BLaER1 treated with 17β-estradiol and CSF1 and Interleukin-3, amounts not matched to agents 10 nM and 100 nM (cell line): ENCODE measurements around the gene FSTL4.

Experiments
- H3K27ac ChIP-seq, 11 experiments: shearing (Covaris generic); formaldehyde crosslinking; 2 replicates each; pipeline ENCODE4 v1.8.1; 2022
- H3K27me3 ChIP-seq, 11 experiments: shearing (Covaris generic); formaldehyde crosslinking; 2 replicates each; pipeline ENCODE4 v1.8.1; 2022
- H3K36me3 ChIP-seq, 11 experiments: shearing (Covaris generic); formaldehyde crosslinking; 2 replicates each; pipeline ENCODE4 v1.8.1; 2022
- H3K4me1 ChIP-seq, 10 experiments: shearing (Covaris generic); formaldehyde crosslinking; 2 replicates each; pipeline ENCODE4 v1.8.1; 2022
- H3K4me2 ChIP-seq, 11 experiments: shearing (Covaris generic); formaldehyde crosslinking; 2 replicates each; pipeline ENCODE4 v1.8.1; 2022
- H3K4me3 ChIP-seq, 10 experiments: shearing (Covaris generic); formaldehyde crosslinking; 2 replicates each; pipeline ENCODE4 v1.8.1; 2022
- H3K9ac ChIP-seq, 11 experiments: shearing (Covaris generic); formaldehyde crosslinking; 2 replicates each; pipeline ENCODE4 v1.8.1; 2022
- H3K9me3 ChIP-seq, 11 experiments: shearing (Covaris generic); formaldehyde crosslinking; replicated peaks in 1 of 11; 2 replicates each; pipeline ENCODE4 v1.8.1; 2022
- H4K20me1 ChIP-seq, 11 experiments: shearing (Covaris generic); formaldehyde crosslinking; 2 replicates each; pipeline ENCODE4 v1.8.1; 2022
- Cebpa-rat ChIP-seq, 11 experiments: shearing (Covaris generic); IDR thresholded peaks; 2 replicates each; pipeline ENCODE4 v1.8.1; 2022

Gene FSTL4

GRCh38 chr5:133266527-133266878 is 345.8 kb downstream of the FSTL4 start:
- no peak overlapping the region for H3K4me3 ChIP-seq
- H3K4me1 ChIP-seq: peaks cover 12 to 74% (median 64%) of the 10 kb centered on the region in 10 experiments
- H3K4me2 ChIP-seq: peak overlapping the region; percentile 39 to 88 (median 64); a peak in 21 of 22 replicates
- H3K9ac ChIP-seq: peak overlapping the region in 8 of 11 experiments; percentile 8 to 52 (median 30); a peak in 10 of 22 replicates
- TF ChIP-seq Cebpa-rat (IDR thresholded peaks at IDR 0.05): no peak
- H4K20me1 ChIP-seq: no peaks in the 10 kb centered on the region
- H3K27me3 ChIP-seq: no peaks in the 10 kb centered on the region
- no peaks in the 10 kb centered on the region for H3K9me3 ChIP-seq
- H3K36me3 ChIP-seq: no peaks in the 10 kb centered on the region
- peak overlapping the region in 7 of 11 experiments; percentile 34 to 72 (median 65); a peak in 11 of 22 replicates for H3K27ac ChIP-seq

GRCh38 chr5:133265720-133266526 is 346.4 kb downstream of the FSTL4 start:
- peaks cover 12 to 74% (median 64%) of the 10 kb centered on the region in 10 experiments for H3K4me1 ChIP-seq
- no peaks in the 10 kb centered on the region for H3K27me3 ChIP-seq
- H3K9ac ChIP-seq: peak overlapping the region in 8 of 11 experiments; percentile 8 to 52 (median 30); a peak in 9 of 22 replicates
- H4K20me1 ChIP-seq: no peaks in the 10 kb centered on the region
- H3K9me3 ChIP-seq: no peaks in the 10 kb centered on the region
- peak overlapping the region in 9 of 11 experiments; percentile 34 to 72 (median 61); a peak in 15 of 22 replicates for H3K27ac ChIP-seq
- H3K4me2 ChIP-seq: peak overlapping the region; percentile 39 to 88 (median 64)
- no peak for TF ChIP-seq Cebpa-rat (IDR thresholded peaks at IDR 0.05)
- no peak overlapping the region for H3K4me3 ChIP-seq
- no peaks in the 10 kb centered on the region for H3K36me3 ChIP-seq

- no peak for TF ChIP-seq Cebpa-rat (IDR thresholded peaks at IDR 0.05)
- Histone ChIP-seq H3K9me3 (no peaks in the 10 kb centered on the region), H3K27me3 (no peaks in the 10 kb centered on the region), H3K4me3 (no peak overlapping the region), H4K20me1 (no peaks in the 10 kb centered on the region), H3K9ac (no peak overlapping the region), H3K27ac (peak overlapping the region in 4 of 11 experiments; percentile 60 to 72 (median 65); a peak in 6 of 22 replicates), H3K36me3 (no peaks in the 10 kb centered on the region), H3K4me2 (peak overlapping the region in 6 of 11 experiments; percentile 64 to 88 (median 74); a peak in 11 of 22 replicates), H3K4me1 (peaks cover 16 to 75% (median 65%) of the 10 kb centered on the region in 10 experiments)
Observed at GRCh38 chr5:133265257-133265656, 347.1 kb downstream of the FSTL4 start.

- Histone ChIP-seq H3K27ac (no peak overlapping the region), H3K4me1 (peaks cover 28 to 100% (median 91%) of the 10 kb centered on the region in 10 experiments), H3K9me3 (no peaks in the 10 kb centered on the region), H3K36me3 (no peaks in the 10 kb centered on the region), H3K27me3 (peaks cover 0 to 5% (median 0%) of the 10 kb centered on the region in 11 experiments; a peak in 1 of 22 replicates), H3K9ac (no peak overlapping the region), H3K4me2 (peak overlapping the region in 8 of 11 experiments; percentile 18 to 88 (median 64); a peak in 12 of 22 replicates), H3K4me3 (no peak overlapping the region), H4K20me1 (no peaks in the 10 kb centered on the region)
- TF ChIP-seq Cebpa-rat (IDR thresholded peaks at IDR 0.05): no peak
Observed at GRCh38 chr5:133262690-133263089, 349.7 kb downstream of the FSTL4 start.

- H3K4me3 ChIP-seq: no peak overlapping the region
- H3K9me3 ChIP-seq: no peaks in the 10 kb centered on the region
- no peaks in the 10 kb centered on the region for H3K36me3 ChIP-seq
- H3K27ac ChIP-seq: no peak overlapping the region
- no peaks in the 10 kb centered on the region for H4K20me1 ChIP-seq
- H3K27me3 ChIP-seq: peaks cover 0 to 5% (median 0%) of the 10 kb centered on the region in 11 experiments; a peak in 1 of 22 replicates
- peaks cover 28 to 100% (median 95%) of the 10 kb centered on the region in 10 experiments for H3K4me1 ChIP-seq
- H3K9ac ChIP-seq: no peak overlapping the region
- TF ChIP-seq Cebpa-rat (IDR thresholded peaks at IDR 0.05): no peak
- H3K4me2 ChIP-seq: peak overlapping the region in 6 of 11 experiments; percentile 18 to 88 (median 74); a peak in 11 of 22 replicates
Observed at GRCh38 chr5:133261993-133262392, 350.3 kb downstream of the FSTL4 start.

GRCh38 chr5:133260715-133261114 is 351.6 kb downstream of the FSTL4 start:
- no peaks in the 10 kb centered on the region for H3K36me3 ChIP-seq
- peak overlapping the region in 10 of 11 experiments; percentile 34 to 88 (median 76); a peak in 19 of 22 replicates for H3K4me2 ChIP-seq
- peaks cover 17 to 100% (median 92%) of the 10 kb centered on the region in 10 experiments; a peak in 19 of 20 replicates for H3K4me1 ChIP-seq
- no peak for TF ChIP-seq Cebpa-rat (IDR thresholded peaks at IDR 0.05)
- H3K27ac ChIP-seq: peak overlapping the region in 6 of 11 experiments; percentile 21 to 53 (median 46); a peak in 9 of 22 replicates
- H4K20me1 ChIP-seq: no peaks in the 10 kb centered on the region
- no peak overlapping the region for H3K4me3 ChIP-seq
- H3K9me3 ChIP-seq: no peaks in the 10 kb centered on the region
- peaks cover 0 to 5% (median 0%) of the 10 kb centered on the region in 11 experiments; a peak in 1 of 22 replicates for H3K27me3 ChIP-seq
- peak overlapping the region in 5 of 11 experiments; percentile 2 to 56 (median 8); a peak in 5 of 22 replicates for H3K9ac ChIP-seq

GRCh38 chr5:133259199-133259997 is 352.9 kb downstream of the FSTL4 start:
- Histone ChIP-seq H4K20me1 (no peaks in the 10 kb centered on the region), H3K9ac (peak overlapping the region in 4 of 11 experiments; percentile 4 to 56 (median 34); a peak in 6 of 22 replicates), H3K9me3 (no peaks in the 10 kb centered on the region), H3K27ac (peak overlapping the region in 6 of 11 experiments; percentile 2 to 53 (median 46); a peak in 9 of 22 replicates), H3K27me3 (peaks cover 0 to 5% (median 0%) of the 10 kb centered on the region in 11 experiments; a peak in 1 of 22 replicates), H3K4me2 (peak overlapping the region; percentile 20 to 88 (median 75); a peak in 20 of 22 replicates), H3K4me3 (0 out of 20 replicates have a peak overlapping the region, but pooled peaks of 1 of the 10 experiments have one; percentile 9), H3K4me1 (peaks cover 15 to 100% (median 88%) of the 10 kb centered on the region in 10 experiments; a peak in 19 of 20 replicates), H3K36me3 (no peaks in the 10 kb centered on the region)
- TF ChIP-seq Cebpa-rat (IDR thresholded peaks at IDR 0.05): 0 out of 22 replicates have a peak, but pooled peaks of 1 of the 11 experiments have one; percentile 19

GRCh38 chr5:133257977-133258376 is 354.4 kb downstream of the FSTL4 start:
- Histone ChIP-seq H4K20me1 (no peaks in the 10 kb centered on the region), H3K9me3 (no peaks in the 10 kb centered on the region), H3K27me3 (peaks cover 0 to 5% (median 0%) of the 10 kb centered on the region in 11 experiments; a peak in 1 of 22 replicates), H3K9ac (no peak overlapping the region), H3K27ac (peak overlapping the region in 2 of 11 experiments; percentile 46 to 50; a peak in 1 of 22 replicates), H3K4me2 (peak overlapping the region in 8 of 11 experiments; percentile 52 to 88 (median 76); a peak in 14 of 22 replicates), H3K4me1 (peaks cover 15 to 100% (median 75%) of the 10 kb centered on the region in 10 experiments; a peak in 19 of 20 replicates), H3K36me3 (no peaks in the 10 kb centered on the region), H3K4me3 (no peak overlapping the region)
- TF ChIP-seq Cebpa-rat (IDR thresholded peaks at IDR 0.05): no peak
